ENCODE data around the gene COL16A1.

COL16A1 gene

GRCh38 chr1:31731049-31731565 is 27.3 kb upstream of the COL16A1 start:
- no peak for DNase-seq (ENCODE audit: extremely low spot score)
- CTCF ChIA-PET: no interaction called here
- TF ChIP-seq SP1 (IDR thresholded peaks at IDR 0.05) (no peak), TARDBP (IDR thresholded peaks at IDR 0.05) (no peak)
- POLR2A ChIA-PET: no interaction called here

- no peak for DNase-seq (ENCODE audit: extremely low spot score)
- ChIA-PET POLR2A (no interaction called here), CTCF (no interaction called here)
- no peak for TF ChIP-seq CTBP1 (IDR thresholded peaks at IDR 0.05; ENCODE audit: borderline replicate concordance)
- TF ChIP-seq HDGF (IDR thresholded peaks at IDR 0.05; ENCODE audit: borderline replicate concordance): no peak
- TF ChIP-seq ARNT (IDR thresholded peaks at IDR 0.05): no peak
- no peak for TF ChIP-seq FOXK2 (IDR thresholded peaks at IDR 0.05)
- no peak for TF ChIP-seq ZNF384 (IDR thresholded peaks at IDR 0.05)
- TF ChIP-seq ELF4 (IDR thresholded peaks at IDR 0.05): no peak
- TF ChIP-seq L3MBTL2 (conservative IDR thresholded peaks at IDR 0.05): no peak
- no peak for TF ChIP-seq FOXA1 (IDR thresholded peaks at IDR 0.05)
- no peak for TF ChIP-seq BHLHE40 (IDR thresholded peaks at IDR 0.05; ENCODE audit: borderline replicate concordance)
- TF ChIP-seq PKNOX1 (IDR thresholded peaks at IDR 0.05): no peak
- no peak for TF ChIP-seq FOXM1 (IDR thresholded peaks at IDR 0.05; ENCODE audit: borderline replicate concordance)
- no peak for TF ChIP-seq SUZ12 (IDR thresholded peaks at IDR 0.05)
- TF ChIP-seq TARDBP (IDR thresholded peaks at IDR 0.05): no peak
Observed at GRCh38 chr1:31730336-31731048, 26.7 kb upstream of the COL16A1 start.

GRCh38 chr1:31727849-31728248 is 24.0 kb upstream of the COL16A1 start:
- POLR2A ChIA-PET: no interaction called here
- no peak for DNase-seq (ENCODE audit: extremely low spot score)
- CTCF ChIA-PET: no interaction called here
- TF ChIP-seq ZNF384 (IDR thresholded peaks at IDR 0.05) (no peak), BHLHE40 (IDR thresholded peaks at IDR 0.05; ENCODE audit: borderline replicate concordance) (no peak), PKNOX1 (IDR thresholded peaks at IDR 0.05) (no peak), LEF1 (IDR thresholded peaks at IDR 0.05; ENCODE audit: borderline replicate concordance) (no peak), CTBP1 (IDR thresholded peaks at IDR 0.05; ENCODE audit: borderline replicate concordance) (no peak), NFRKB (IDR thresholded peaks at IDR 0.05) (no peak), ARNT (IDR thresholded peaks at IDR 0.05) (no peak), TARDBP (IDR thresholded peaks at IDR 0.05) (no peak)

DNA sequence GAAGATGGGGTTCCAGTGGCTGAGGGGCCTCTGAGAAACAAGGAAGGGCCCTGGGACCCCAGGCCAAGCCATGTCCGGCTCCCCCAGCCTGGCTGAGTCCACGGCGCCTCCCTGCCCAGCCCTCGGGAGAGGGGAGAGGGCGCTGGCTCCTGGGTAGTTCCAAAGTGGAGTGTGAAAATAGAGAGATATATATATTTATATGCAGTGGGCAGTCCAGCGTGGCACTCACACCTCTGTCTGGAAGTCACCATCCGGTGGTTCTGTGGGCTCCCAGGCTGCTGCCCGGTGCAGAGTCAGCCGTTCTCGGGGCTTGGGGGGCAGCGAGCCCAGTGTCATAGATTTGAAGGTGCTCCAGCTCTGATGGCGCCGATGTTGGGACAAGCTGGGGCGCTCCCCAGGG is 23.4 kb upstream of the COL16A1 start:
- ChIA-PET CTCF (interaction anchor here (2.4 kb wide), 1 partner anchor 12 kb away, joined by 6 read pairs; no protein-coding TSS in a partner anchor), POLR2A (no interaction called here)
- DNase-seq (ENCODE audit: extremely low spot score): no peak
- TF ChIP-seq FOXK2 (IDR thresholded peaks at IDR 0.05) (no peak), FOXA1 (IDR thresholded peaks at IDR 0.05) (no peak), LEF1 (IDR thresholded peaks at IDR 0.05; ENCODE audit: borderline replicate concordance) (no peak), SUZ12 (IDR thresholded peaks at IDR 0.05) (no peak), NFRKB (IDR thresholded peaks at IDR 0.05) (no peak), PKNOX1 (IDR thresholded peaks at IDR 0.05) (no peak), BHLHE40 (IDR thresholded peaks at IDR 0.05; ENCODE audit: borderline replicate concordance) (no peak), L3MBTL2 (conservative IDR thresholded peaks at IDR 0.05) (no peak), ARNT (IDR thresholded peaks at IDR 0.05) (no peak), CTBP1 (IDR thresholded peaks at IDR 0.05; ENCODE audit: borderline replicate concordance) (no peak), TARDBP (IDR thresholded peaks at IDR 0.05) (no peak), ELF4 (IDR thresholded peaks at IDR 0.05) (no peak), SP1 (IDR thresholded peaks at IDR 0.05) (no peak), ZNF384 (IDR thresholded peaks at IDR 0.05) (no peak), FOXM1 (IDR thresholded peaks at IDR 0.05; ENCODE audit: borderline replicate concordance) (no peak), HDGF (IDR thresholded peaks at IDR 0.05; ENCODE audit: borderline replicate concordance) (no peak)

DNA sequence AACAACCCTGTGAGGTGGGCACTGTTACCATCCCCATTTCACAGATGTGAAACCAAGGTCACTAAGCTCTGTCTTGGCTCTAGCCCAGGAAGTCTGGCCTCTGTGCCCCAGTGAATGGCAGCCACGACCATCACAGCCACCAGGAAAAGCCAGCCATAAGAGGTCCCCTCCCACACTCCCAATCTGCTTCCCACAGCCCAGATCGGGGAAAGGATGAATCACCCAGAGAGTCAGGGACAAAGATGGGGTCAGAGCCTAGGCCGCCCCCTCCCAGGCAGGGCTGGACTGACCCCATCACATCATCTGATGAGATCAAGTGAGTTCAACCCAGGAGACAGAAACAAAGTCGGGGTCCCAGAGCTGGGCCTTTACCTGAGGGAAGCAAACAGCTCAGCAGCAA is 22.9 kb upstream of the COL16A1 start:
- no peak for TF ChIP-seq TARDBP (IDR thresholded peaks at IDR 0.05)
- no peak for TF ChIP-seq NFRKB (IDR thresholded peaks at IDR 0.05)
- no peak for TF ChIP-seq L3MBTL2 (conservative IDR thresholded peaks at IDR 0.05)
- TF ChIP-seq LEF1 (IDR thresholded peaks at IDR 0.05; ENCODE audit: borderline replicate concordance): no peak
- TF ChIP-seq BHLHE40 (IDR thresholded peaks at IDR 0.05; ENCODE audit: borderline replicate concordance): no peak
- TF ChIP-seq ARNT (IDR thresholded peaks at IDR 0.05): no peak
- no peak for TF ChIP-seq FOXA1 (IDR thresholded peaks at IDR 0.05)
- TF ChIP-seq FOXM1 (IDR thresholded peaks at IDR 0.05; ENCODE audit: borderline replicate concordance): no peak
- TF ChIP-seq ZNF384 (IDR thresholded peaks at IDR 0.05): no peak
- TF ChIP-seq PKNOX1 (IDR thresholded peaks at IDR 0.05): no peak
- no peak for TF ChIP-seq ELF4 (IDR thresholded peaks at IDR 0.05)
- no peak for TF ChIP-seq FOXK2 (IDR thresholded peaks at IDR 0.05)
- no peak for TF ChIP-seq SP1 (IDR thresholded peaks at IDR 0.05)
- no peak for TF ChIP-seq SUZ12 (IDR thresholded peaks at IDR 0.05)
- TF ChIP-seq HDGF (IDR thresholded peaks at IDR 0.05; ENCODE audit: borderline replicate concordance): no peak
- ChIA-PET POLR2A (interaction anchor here (1.7 kb wide), 1 partner anchor 11 kb away, joined by 10 read pairs; no protein-coding TSS in a partner anchor), CTCF (interaction anchor here (2.4 kb wide), 1 partner anchor 11 kb away, joined by 6 read pairs; no protein-coding TSS in a partner anchor)
- DNase-seq (ENCODE audit: extremely low spot score): no peak

All from HEK293T (cell line).